HG02938 (cell line): ENCODE measurements around the gene HYAL2.
A peak's percentile ranks its signal among the peaks of the same experiment; 100 is the strongest.
"Not testable (repeated sequence)": the region's sequence is repeated elsewhere in the genome, so short reads cannot be mapped to it uniquely, and the experiment has no call there.

Experiments used
- ATAC-seq: cut with Tn5 transposase; IDR thresholded peaks from one replicate; pipeline ENCODE4 v1.9.1; 2021; ENCODE audit warnings: mild to moderate bottlenecking, moderate library complexity; ENCODE audit not compliant: unreplicated experiment

The HYAL2 gene

DNA sequence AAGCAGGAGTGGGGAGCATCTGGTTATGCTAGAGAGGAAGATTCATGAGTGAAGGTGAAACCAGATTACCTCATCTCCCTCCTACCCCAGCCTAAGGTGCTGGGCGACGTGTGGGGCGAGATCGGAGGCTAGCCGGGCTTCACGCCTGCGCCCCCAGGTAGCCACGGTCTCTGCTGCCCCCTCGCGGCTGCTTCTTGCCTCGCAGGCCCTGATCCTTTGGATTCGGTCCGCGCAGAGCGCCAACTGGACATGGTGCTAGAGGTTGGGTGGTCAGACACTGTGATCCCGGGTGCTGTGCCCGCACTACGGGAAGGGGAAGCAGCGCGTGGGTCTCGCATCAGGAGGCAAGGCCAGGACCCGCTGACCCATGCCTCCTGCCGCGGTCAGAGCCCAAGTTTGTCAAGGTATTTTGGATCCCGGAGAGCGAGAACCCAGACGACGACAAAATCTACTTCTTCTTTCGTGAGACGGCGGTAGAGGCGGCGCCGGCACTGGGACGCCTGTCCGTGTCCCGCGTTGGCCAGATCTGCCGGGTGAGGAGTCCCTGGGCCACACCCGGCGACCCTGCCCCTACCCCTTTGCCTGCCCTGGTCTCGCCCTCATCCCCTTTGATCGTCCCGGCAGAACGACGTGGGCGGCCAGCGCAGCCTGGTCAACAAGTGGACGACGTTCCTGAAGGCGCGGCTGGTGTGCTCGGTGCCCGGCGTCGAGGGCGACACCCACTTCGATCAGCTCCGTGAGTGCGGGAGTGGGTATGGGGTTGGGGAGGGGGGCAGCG lies 49.4 kb downstream of the HYAL2 start:
- ATAC-seq = peak; percentile 58

DNA sequence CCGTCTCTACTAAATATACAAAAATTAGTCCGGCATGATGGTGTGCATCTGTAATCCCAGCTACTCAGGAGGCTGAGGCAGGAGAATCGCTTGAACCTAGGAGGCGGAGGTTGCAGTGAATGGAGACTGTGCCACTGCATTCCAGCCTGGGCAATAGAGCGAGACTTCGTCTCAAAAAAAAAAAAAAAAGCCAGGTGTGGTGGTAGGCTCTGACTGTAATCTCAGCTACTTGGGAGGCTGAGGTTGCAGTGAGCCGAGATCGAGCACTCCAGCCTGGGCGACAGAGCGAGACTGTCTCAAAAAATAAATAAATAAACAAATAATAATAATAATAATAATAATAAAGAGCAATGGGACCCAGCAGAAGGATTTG lies 50.0 kb downstream of the HYAL2 start:
- ATAC-seq = not testable (repeated sequence)

DNA sequence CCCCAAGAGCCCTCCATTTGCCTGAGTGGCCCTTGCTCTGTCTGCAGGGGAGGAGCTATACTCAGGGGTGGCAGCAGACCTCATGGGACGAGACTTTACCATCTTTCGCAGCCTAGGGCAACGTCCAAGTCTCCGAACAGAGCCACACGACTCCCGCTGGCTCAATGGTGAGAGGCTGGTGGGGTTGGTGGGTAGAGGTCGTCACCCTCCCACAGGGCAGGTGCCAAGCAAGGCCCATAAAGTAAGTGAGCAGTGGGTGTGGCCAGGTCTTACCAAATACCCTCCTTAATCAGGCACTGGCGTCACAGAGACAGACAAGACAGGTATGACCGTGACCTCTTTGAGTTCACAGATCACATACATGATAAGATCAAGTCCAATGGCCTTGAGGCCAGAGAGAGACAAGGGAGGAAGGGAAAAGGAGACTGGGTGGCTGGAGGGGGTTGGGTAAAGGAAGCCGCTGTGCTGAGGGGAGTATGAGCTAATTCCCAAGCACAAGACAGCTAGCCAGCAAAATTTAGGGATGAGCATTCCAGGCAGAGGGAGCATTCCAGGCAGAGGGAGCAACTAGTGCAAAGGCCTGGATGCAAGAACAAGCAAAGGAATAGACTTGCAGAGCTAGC lies 51.1 kb downstream of the HYAL2 start:
- ATAC-seq = no peak

DNA sequence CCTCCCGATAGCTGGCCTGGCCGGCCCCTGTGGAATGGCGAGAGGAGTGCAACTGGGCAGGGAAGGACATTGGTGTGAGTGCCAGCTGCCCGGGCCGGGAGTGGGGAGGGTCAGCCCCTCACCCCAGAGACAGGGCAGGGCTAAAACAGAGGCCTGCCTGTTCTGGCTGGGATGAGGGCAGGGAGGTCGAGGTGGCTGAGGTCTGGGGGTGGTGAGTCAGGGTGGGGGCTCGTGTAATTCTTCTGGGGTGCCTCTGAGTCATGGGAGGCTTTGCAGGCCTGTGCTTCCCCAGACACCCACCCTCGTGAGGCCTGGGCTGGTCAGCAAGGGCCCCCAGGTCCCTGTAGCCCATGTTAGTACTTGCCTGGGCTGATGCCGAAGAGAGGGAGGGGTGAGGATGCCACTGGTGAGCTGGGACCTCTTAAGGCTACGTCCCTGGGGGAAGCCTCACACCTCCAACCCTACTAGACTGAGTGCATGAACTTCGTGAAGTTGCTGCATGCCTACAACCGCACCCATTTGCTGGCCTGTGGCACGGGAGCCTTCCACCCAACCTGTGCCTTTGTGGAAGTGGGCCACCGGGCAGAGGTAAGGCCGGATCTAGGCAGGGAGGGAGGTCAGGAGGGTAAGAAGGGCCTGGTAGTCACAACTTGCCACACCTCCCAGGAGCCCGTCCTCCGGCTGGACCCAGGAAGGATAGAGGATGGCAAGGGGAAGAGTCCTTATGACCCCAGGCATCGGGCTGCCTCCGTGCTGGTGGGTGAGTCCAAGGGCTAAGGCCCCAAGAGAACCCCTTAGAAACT lies 51.9 kb downstream of the HYAL2 start:
- ATAC-seq = no peak

DNA sequence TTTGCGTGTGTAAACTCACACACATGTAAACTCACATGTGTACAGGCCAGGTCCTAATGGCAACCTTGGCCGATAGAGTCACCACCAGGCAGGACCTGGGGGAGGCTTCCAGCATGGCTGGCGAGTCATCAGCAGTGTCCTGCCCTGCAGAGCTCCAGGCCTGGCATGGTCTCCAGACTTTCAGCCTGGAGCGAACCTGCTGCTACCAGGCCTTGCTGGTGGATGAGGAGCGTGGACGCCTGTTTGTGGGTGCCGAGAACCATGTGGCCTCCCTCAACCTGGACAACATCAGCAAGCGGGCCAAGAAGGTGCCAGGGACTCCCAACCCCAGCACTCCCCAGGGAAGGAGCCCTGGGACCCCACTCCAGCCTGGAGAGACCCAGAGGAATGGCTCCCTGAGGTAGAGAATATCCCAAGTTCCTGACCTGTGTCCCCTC lies 52.5 kb downstream of the HYAL2 start:
- no peak for ATAC-seq

DNA sequence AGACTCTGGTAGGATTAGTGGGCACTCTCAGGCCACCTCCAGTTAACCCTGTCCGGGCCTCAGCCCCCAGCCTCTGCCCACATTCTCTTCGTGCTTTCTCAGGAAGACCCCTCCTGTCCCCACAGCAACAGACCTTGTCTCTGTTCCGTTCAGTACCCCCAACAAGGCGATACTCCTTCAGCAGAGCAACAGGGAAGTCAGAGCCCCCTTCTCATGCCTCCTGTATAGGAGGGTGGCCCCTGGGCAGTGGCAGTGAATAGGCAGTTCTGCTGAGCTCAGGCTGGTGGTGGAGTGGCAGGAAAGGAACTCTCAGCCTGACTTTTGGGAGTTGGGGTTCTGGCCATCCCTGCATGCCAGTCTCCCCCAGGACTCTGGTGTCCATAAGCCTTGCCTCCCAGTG lies 53.1 kb downstream of the HYAL2 start:
- ATAC-seq = no peak

DNA sequence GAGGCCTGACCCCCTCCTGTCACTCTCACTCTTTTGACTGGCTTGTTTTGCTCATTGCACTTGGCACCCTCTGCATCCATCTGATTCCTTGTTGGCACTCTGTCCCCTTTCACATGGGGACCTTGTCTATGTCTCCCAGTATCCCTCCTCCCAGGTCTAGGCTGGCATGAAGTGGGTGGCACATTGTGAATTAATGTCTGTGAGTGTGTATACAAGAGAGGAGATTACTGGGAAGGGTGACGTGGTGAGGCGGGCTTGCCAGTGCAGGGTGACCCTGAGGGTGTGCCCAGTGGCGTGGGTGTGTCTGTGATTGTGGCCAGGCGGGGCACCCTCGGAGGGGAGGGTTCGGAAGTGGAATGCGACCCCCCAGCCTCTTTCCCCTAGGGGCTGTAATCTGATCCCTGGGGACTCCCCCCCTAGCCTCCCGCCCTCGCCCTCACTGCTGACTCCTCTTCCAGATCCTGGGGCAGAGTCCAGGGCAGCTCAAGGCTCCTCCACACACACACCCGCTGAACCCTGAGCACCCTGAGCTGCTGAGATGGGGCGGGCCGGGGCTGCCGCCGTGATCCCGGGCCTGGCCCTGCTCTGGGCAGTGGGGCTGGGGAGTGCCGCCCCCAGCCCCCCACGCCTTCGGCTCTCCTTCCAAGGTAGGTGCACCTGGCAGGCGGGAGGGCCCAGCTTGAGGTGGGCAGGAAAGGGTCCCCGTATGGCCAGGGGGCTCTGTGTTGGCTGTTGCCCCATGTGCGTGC lies 53.7 kb downstream of the HYAL2 start, which contains the start of gene SEMA3B:
Gene SEMA3B, plus strand, starts transcription at position 445 of the 749 bp plus-strand sequence. Its CDS starts 94 bp downstream, at position 539.
- ATAC-seq = no peak

DNA sequence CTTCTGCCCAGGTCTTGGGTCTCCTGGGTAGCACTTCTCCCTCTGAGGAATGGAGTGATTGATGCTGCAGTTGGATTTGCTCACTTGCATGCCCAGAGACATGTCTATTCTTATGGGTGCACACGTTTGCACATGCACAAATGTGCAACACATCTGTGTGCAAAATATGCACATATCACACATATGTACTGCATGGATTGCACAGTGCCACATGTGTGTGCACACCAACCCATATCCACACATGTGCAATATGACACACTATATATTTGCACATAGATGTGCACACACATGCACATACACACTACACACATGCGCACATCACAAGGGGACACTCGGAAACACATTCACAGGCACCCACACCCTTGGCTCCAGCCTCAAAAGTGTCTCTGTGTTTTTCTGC lies 54.3 kb downstream of the HYAL2 start:
- ATAC-seq = no peak
